ENCODE data around the gene APLP2.

APLP2 gene

DNA sequence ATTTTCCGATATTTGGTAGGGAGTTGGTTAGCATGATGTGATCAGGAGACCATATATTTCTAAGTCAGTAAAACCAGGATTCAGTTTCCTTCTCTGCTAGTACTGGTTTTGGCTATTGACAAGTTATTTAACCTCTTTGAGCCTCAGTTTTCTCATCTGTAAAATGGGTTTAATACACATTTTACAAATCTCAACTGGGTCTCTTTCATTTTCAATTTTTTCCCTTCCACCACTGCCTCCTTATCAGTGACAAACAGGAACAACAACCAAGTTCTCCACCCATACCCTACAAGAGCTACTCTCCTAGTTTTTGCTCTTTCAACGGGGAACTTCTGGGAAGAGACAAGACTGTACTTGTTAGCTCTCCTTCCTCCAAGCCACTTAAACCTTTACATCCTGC is 6.2 kb upstream of the APLP2 start:
- no peak overlapping the region for H3K4me3 ChIP-seq
- no peak overlapping the region for H3K27ac ChIP-seq
- no peak overlapping the region for H3K9ac ChIP-seq (ENCODE audit: insufficient read length)
- H3K9me3 ChIP-seq (ENCODE audit: low read depth, low read length) = no peaks in the 10 kb centered on the region
- no peak for TF ChIP-seq POLR2AphosphoS5 (IDR thresholded peaks at IDR 0.05; ENCODE audit: borderline replicate concordance, low read depth, low read length)
- no peak for TF ChIP-seq FOXP2 (optimal IDR thresholded peaks at IDR 0.05; ENCODE audit: control extremely low read depth, extremely low read length, insufficient read depth)
- no peak for TF ChIP-seq EZH2 (IDR thresholded peaks at IDR 0.05)
- H3K36me3 ChIP-seq (ENCODE audit: insufficient read depth, low read length) = no peaks in the 10 kb centered on the region
- no peak for DNase-seq (ENCODE audit: low read depth, low spot score)

GRCh38 chr11:130064596-130064995 is 5.1 kb upstream of the APLP2 start:
- no peak overlapping the region for H3K4me3 ChIP-seq
- no peaks in the 10 kb centered on the region for H3K9me3 ChIP-seq (ENCODE audit: low read depth, low read length)
- H3K9ac ChIP-seq (ENCODE audit: insufficient read length) = no peak overlapping the region
- H3K36me3 ChIP-seq (ENCODE audit: insufficient read depth, low read length) = no peaks in the 10 kb centered on the region
- TF ChIP-seq FOXP2 (optimal IDR thresholded peaks at IDR 0.05; ENCODE audit: control extremely low read depth, extremely low read length, insufficient read depth) = no peak
- no peak for TF ChIP-seq EZH2 (IDR thresholded peaks at IDR 0.05)
- no peak for TF ChIP-seq POLR2AphosphoS5 (IDR thresholded peaks at IDR 0.05; ENCODE audit: borderline replicate concordance, low read depth, low read length)
- no peak overlapping the region for H3K27ac ChIP-seq
- DNase-seq (ENCODE audit: low read depth, low spot score) = no peak

DNA sequence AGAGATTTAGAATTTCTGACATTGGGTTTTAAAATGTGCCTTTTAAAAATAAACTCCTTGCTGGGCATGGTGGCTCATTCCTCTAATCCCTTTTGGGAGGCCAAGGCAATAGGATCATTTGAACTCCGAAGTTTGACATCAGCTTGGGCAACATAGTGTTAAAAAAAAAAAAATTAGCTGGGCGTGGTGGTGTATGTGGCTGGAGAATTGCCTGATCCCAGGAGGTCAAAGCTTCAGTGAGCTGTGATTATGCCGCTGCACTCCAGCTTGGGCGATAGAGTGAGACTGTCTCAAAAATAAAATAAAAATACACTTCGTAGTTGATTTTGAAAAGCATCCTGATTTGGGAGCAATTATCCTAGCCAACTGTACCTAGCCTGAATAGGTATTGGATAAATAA is 3.4 kb upstream of the APLP2 start:
- no peaks in the 10 kb centered on the region for H3K36me3 ChIP-seq (ENCODE audit: insufficient read depth, low read length)
- no peak overlapping the region for H3K4me3 ChIP-seq
- DNase-seq (ENCODE audit: low read depth, low spot score) = no peak
- H3K9me3 ChIP-seq (ENCODE audit: low read depth, low read length) = no peaks in the 10 kb centered on the region
- no peak overlapping the region for H3K9ac ChIP-seq (ENCODE audit: insufficient read length)
- TF ChIP-seq POLR2AphosphoS5 (IDR thresholded peaks at IDR 0.05; ENCODE audit: borderline replicate concordance, low read depth, low read length) (no peak), EZH2 (IDR thresholded peaks at IDR 0.05) (no peak), FOXP2 (optimal IDR thresholded peaks at IDR 0.05; ENCODE audit: control extremely low read depth, extremely low read length, insufficient read depth) (no peak)
- H3K27ac ChIP-seq = no peak overlapping the region

- TF ChIP-seq FOXP2 (optimal IDR thresholded peaks at IDR 0.05; ENCODE audit: control extremely low read depth, extremely low read length, insufficient read depth) (no peak), POLR2AphosphoS5 (IDR thresholded peaks at IDR 0.05; ENCODE audit: borderline replicate concordance, low read depth, low read length) (no peak), EZH2 (IDR thresholded peaks at IDR 0.05) (no peak)
- DNase-seq (ENCODE audit: low read depth, low spot score) = no peak
- H3K4me3 ChIP-seq = no peak overlapping the region; the same call in 1 of the 2 replicates
- no peaks in the 10 kb centered on the region for H3K9me3 ChIP-seq (ENCODE audit: low read depth, low read length)
- no peaks in the 10 kb centered on the region for H3K36me3 ChIP-seq (ENCODE audit: insufficient read depth, low read length)
- H3K27ac ChIP-seq = no peak overlapping the region
- H3K9ac ChIP-seq (ENCODE audit: insufficient read length) = peak overlapping the region; percentile 65
Measured at GRCh38 chr11:130068546-130068985, 1.1 kb upstream of the APLP2 start.

DNA sequence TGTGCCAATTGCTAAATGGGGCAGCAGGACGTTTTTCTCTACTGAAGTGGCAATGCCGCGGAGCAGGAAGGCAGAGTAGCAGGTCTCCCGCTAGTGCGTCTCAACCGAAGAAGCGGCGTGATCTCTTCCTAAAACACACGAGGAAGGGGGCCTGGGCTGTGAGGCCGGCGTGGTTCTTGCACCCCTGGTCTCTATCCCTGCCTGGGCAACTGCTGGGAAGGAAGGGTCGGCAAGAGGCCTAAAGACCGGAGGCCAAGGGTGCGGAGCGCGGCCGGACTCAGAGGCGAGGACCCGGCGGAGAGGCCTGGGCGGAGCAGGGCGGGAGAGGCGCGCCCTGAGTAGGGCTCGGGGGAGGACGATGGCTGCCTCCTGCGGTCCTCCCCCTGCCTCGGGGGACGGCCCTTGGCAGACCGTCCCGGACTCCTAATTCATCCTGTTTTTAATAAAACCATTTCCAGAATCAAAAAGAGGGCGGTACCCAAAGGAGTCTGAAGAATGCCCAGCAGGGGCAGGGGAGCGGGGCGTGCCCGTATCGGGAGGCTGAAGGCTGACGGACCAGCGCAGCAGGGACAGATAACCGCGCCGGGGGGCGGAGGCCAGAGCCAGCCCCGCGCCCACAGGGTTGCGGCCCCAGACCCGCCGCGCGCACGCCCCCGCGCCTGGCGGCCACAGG is 572 bp upstream of the APLP2 start:
- TF ChIP-seq FOXP2 (optimal IDR thresholded peaks at IDR 0.05; ENCODE audit: control extremely low read depth, extremely low read length, insufficient read depth) = no peak
- no peak for TF ChIP-seq POLR2AphosphoS5 (IDR thresholded peaks at IDR 0.05; ENCODE audit: borderline replicate concordance, low read depth, low read length)
- no peak for TF ChIP-seq EZH2 (IDR thresholded peaks at IDR 0.05)
- Histone ChIP-seq H3K27ac (no peak overlapping the region), H3K9ac (ENCODE audit: insufficient read length) (peak overlapping the region; percentile 65), H3K9me3 (ENCODE audit: low read depth, low read length) (no peaks in the 10 kb centered on the region), H3K36me3 (ENCODE audit: insufficient read depth, low read length) (no peaks in the 10 kb centered on the region), H3K4me3 (peak overlapping the region; percentile 92)
- no peak for DNase-seq (ENCODE audit: low read depth, low spot score)

DNA sequence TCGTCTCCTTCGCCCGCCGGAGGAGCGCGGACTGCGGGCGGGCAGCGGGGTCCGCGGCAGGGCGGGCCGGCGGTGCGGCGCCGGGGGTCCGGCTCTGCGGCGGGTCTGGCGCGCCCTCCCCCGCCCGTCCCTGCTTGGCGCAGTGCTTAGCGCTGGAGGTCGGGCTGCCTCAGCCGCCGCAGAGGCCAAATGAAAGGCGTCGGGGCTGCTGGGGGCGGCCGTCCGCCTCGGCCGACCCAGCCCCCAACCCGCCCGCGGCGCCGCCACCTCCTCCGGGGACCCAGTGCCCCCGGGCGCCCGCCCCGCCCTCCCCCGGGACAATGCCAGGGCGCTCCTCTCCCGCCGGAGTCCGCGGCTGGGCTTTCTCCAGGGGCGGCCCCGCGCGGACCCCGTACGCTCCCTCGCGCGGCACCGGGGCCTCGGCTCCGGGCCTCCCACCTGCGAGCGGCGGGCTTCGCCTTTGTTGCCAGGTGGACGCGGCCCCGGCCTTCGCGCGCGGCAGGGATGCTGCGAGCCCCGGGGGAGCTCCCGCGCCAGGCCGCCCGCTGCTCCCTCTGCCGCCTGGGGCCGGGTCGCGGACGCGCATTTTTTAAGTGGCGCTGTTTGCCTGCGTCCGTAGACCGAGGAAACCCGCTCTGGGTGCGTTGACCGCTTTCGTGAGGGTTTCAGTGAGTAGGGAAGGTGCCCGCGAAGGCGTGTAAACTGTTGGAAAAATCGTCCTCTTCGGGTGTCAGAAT is 583 bp downstream of the APLP2 start:
- Histone ChIP-seq H3K27ac (no peak overlapping the region), H3K4me3 (peak overlapping the region; percentile 92), H3K36me3 (ENCODE audit: insufficient read depth, low read length) (no peaks in the 10 kb centered on the region; the same call in 1 of the 2 replicates), H3K9me3 (ENCODE audit: low read depth, low read length) (no peaks in the 10 kb centered on the region), H3K9ac (ENCODE audit: insufficient read length) (peak overlapping the region; percentile 76)
- TF ChIP-seq POLR2AphosphoS5 (IDR thresholded peaks at IDR 0.05; ENCODE audit: borderline replicate concordance, low read depth, low read length) = no peak
- no peak for TF ChIP-seq FOXP2 (optimal IDR thresholded peaks at IDR 0.05; ENCODE audit: control extremely low read depth, extremely low read length, insufficient read depth)
- TF ChIP-seq EZH2 (IDR thresholded peaks at IDR 0.05) = no peak
- no peak for DNase-seq (ENCODE audit: low read depth, low spot score)

GRCh38 chr11:130070846-130071200 is 1.1 kb downstream of the APLP2 start:
- no peak for TF ChIP-seq POLR2AphosphoS5 (IDR thresholded peaks at IDR 0.05; ENCODE audit: borderline replicate concordance, low read depth, low read length)
- no peak for TF ChIP-seq FOXP2 (optimal IDR thresholded peaks at IDR 0.05; ENCODE audit: control extremely low read depth, extremely low read length, insufficient read depth)
- no peak for TF ChIP-seq EZH2 (IDR thresholded peaks at IDR 0.05)
- Histone ChIP-seq H3K9me3 (ENCODE audit: low read depth, low read length) (no peaks in the 10 kb centered on the region), H3K27ac (peak overlapping the region; percentile 30; the same call in 1 of the 2 replicates), H3K36me3 (ENCODE audit: insufficient read depth, low read length) (no peaks in the 10 kb centered on the region; the same call in 1 of the 2 replicates), H3K4me3 (peak overlapping the region; percentile 92), H3K9ac (ENCODE audit: insufficient read length) (peak overlapping the region; percentile 76)
- no peak for DNase-seq (ENCODE audit: low read depth, low spot score)

- no peak for DNase-seq (ENCODE audit: low read depth, low spot score)
- no peak for TF ChIP-seq POLR2AphosphoS5 (IDR thresholded peaks at IDR 0.05; ENCODE audit: borderline replicate concordance, low read depth, low read length)
- no peak for TF ChIP-seq FOXP2 (optimal IDR thresholded peaks at IDR 0.05; ENCODE audit: control extremely low read depth, extremely low read length, insufficient read depth)
- TF ChIP-seq EZH2 (IDR thresholded peaks at IDR 0.05) = no peak
- Histone ChIP-seq H3K9ac (ENCODE audit: insufficient read length) (peak overlapping the region; percentile 76), H3K27ac (peak overlapping the region; percentile 30; the same call in 1 of the 2 replicates), H3K4me3 (peak overlapping the region; percentile 92), H3K9me3 (ENCODE audit: low read depth, low read length) (no peaks in the 10 kb centered on the region), H3K36me3 (ENCODE audit: insufficient read depth, low read length) (no peaks in the 10 kb centered on the region; the same call in 1 of the 2 replicates)
Measured at GRCh38 chr11:130071211-130071712, 1.6 kb downstream of the APLP2 start.

All from SK-N-MC (cell line).